DMS114 treated with DMSO at 0.1 percent for 48 hours (cell line): Measurements from ENCODE around the gene INSYN2B.

Experiments
- DNase-seq: peaks from one replicate; lab custom pipeline; 2025; ENCODE audit not compliant: unreplicated experiment; lab: John Stamatoyannopoulos, UW

The INSYN2B gene

GRCh38 chr5:169934990-169935389 is 45.3 kb downstream of the INSYN2B start:
- DNase-seq: no peak

DNA sequence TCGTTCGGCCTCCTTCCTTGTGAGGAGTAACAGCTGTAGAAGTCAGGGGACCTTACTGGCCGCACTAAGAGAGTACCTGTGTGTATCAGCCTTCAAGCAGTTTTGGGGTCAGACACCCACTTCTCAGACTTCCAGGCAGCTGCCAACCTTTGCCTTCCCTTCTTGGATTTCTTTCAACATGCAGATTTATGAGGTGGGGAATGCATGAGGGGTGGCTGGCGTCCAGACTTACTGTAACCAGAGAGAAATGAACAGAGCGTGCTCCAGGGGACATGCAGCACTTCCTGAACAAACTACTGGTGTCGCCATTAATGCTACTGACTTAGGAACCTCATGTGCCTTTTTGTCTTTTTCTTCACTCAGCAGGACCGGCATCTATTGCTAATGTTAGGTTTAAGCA is 46.7 kb downstream of the INSYN2B start:
- DNase-seq: no peak

- no peak for DNase-seq
These were observed 47.2 kb downstream of the INSYN2B start for GRCh38 chr5:169933127-169933526.

DNA sequence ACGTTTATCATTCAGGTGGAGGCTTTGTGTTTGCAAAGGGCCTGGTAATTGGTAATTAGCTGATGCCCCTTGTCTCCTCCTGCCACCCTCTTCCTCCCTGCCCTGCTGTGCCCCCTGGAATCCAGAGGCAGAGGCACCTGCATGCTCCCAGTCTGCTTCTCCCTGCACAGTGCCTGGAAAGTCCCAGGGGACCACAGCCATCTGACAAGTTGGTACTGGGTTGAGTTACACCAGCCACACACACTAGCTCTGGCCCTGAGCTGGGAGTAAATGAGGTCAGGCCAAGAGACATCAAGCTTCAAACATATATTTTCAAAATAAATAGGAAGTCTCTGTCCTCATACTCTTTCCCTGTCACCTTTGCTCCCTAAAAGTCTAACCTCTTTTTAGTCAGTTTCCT is 56.3 kb downstream of the INSYN2B start:
- DNase-seq: no peak

GRCh38 chr5:169922474-169922873 is 57.8 kb downstream of the INSYN2B start:
- no peak for DNase-seq

- DNase-seq: no peak
These were observed 58.3 kb downstream of the INSYN2B start for GRCh38 chr5:169921949-169922348.

GRCh38 chr5:169921384-169921783 is 58.9 kb downstream of the INSYN2B start:
- no peak for DNase-seq

GRCh38 chr5:169920474-169920873 is 59.8 kb downstream of the INSYN2B start:
- no peak for DNase-seq

DNA sequence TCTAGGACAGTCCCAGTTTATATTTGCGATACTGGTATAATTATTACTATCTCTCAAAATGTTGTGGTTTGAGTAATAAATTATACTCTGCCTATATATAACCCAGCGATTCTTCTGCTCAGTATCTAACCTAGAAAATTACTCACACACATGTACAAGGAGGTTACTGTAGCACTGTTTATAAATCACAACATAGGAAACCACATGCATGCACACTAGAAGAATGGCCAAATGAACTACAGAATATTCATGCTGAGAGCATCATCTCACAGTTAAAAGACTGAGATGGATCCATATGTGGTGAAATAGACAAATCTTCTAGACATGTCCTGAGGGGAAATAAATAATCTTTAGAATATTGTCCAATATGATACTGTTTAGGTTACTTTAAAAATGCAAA is 62.1 kb downstream of the INSYN2B start:
- no peak for DNase-seq

DNA sequence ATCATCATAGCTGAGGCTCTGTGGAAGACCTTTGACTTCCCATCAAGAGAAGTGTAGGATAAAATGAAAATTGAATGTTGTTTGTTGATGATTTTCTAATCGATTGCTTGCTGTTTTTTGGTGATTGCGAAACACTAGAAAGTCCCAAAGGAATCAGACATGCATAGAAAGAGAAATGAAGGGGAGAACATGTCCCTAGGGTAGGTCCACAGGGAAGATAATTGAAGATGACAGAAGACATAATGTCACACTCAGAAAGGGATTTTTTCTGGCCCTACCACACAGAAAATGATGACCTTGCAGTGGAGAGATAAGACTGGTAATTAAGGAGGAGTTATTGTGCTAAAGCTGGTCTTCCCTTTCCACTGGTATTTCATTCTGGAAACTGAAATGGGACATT is 62.8 kb downstream of the INSYN2B start:
- no peak for DNase-seq

GRCh38 chr5:169914766-169915165 is 65.5 kb downstream of the INSYN2B start:
- no peak for DNase-seq

DNA sequence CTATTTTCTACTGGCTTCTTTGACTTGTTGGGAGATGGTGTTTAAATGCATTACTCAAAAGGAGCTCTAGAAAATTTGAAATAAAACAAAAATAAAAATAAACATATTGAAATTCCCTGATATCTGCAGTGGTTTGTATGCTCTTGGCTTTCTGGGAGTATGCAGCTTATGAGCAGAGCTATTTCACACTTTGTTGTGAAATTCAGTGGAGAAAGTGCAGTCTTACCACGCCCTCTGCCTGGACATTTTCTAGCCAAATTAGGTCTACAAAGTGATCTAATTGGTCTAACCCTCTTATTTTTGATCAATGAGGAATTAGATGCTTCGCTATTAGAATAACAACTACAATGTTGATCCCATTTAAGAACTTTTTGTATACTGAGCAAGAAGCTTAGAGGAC is 66.8 kb downstream of the INSYN2B start:
- no peak for DNase-seq

- no peak for DNase-seq
These were observed 68.7 kb downstream of the INSYN2B start for GRCh38 chr5:169911448-169912212.

DNA sequence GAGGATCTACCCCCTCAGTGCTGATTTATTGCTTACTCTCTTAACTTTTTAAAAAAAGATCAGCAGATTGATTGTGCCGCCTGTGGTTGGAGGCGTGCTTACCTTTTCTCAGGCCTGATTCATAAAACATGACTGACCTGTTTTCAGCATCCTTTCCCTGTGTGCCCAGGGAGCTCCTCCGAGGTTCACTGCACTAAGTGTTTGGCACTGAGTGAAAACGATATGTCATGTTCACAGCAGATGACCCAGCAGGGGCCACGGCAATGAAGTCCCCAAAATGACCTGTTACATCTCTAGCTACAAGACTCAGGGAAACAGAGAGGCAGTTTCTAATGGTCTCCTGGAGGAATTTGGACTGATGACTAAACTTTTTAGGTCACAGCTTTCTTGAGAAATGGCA is 69.9 kb downstream of the INSYN2B start:
- no peak for DNase-seq

DNA sequence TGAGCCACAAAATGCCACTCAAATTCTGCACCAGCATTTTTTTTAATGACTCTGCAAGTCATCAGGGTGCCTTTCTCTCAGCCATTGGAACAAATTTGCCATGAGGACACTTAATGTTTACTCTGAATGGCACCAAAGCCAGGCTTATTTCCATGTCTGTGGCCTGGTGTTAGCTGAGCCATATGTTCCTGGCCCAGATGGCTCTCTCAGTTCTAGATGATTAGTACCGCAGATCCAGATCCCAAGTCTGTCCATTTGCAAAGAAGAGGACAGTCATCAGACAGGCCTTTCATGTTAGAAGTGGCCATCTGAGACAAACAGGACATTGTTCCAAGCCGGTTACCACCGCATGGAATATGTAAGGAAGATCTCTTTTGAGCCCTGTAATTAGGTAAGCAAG is 70.3 kb downstream of the INSYN2B start:
- DNase-seq: no peak

DNA sequence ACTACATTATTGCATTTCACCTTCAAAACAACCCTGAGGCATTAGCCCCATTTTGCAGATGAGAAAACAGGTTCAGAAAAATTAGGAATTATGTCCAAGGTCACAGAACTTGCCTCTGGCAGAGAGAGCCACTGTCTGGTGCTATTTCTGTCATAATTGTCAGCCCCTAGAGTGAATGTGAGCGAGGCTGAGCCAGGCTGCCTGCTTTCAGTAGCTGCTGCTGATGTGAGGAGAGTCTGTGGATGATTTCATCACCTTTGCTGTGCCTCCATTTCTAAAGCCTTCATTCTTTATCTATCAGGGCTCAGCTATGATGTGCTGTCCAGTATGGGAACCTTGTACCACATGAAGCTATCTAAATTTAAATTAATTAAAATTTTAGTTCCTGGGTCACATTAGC is 71.4 kb downstream of the INSYN2B start:
- DNase-seq: no peak

GRCh38 chr5:169906745-169907649 is 73.3 kb downstream of the INSYN2B start:
- no peak for DNase-seq

DNA sequence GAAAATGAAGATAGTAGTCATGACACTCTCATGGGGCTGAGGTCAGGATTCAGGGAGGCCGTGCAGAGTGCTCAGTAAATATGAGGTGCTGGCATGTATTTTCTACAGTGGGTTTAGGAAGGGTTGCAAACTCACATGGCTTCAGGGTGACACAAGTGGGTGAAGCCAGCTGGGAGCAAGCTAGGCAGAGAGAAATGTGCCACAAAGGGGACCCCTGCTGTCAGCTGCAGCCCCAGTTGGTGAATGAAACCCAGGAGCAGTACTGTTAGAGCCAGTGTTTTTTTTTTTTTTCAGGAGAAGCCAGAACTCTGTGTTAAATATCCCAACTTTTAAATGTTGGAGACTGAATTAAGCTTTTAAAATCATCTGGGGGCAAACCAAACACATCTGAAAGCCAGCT is 75.3 kb downstream of the INSYN2B start:
- no peak for DNase-seq

DNA sequence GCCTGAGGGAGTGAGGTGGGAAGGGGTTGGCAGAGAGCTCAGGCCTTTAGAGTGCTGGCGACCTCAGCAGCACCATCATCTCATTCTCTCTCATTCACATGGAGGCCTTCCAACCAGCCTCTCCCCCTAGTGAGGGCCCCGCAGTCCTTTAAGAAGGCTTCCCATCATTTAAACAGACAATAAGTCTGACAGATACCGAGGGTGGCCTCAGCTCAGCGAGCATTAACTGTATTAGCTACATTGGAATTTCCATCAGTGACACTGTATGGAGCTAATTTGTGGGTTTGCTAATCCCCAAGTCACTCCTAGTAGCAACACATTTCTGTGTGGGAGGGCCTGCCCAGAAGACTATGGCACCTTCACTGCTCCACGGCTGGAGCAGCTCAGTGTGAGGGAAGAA is 75.8 kb downstream of the INSYN2B start:
- no peak for DNase-seq

- DNase-seq: no peak
These were observed 76.2 kb downstream of the INSYN2B start for GRCh38 chr5:169904059-169904458.

GRCh38 chr5:169901896-169902295 is 78.4 kb downstream of the INSYN2B start:
- DNase-seq: no peak

DNA sequence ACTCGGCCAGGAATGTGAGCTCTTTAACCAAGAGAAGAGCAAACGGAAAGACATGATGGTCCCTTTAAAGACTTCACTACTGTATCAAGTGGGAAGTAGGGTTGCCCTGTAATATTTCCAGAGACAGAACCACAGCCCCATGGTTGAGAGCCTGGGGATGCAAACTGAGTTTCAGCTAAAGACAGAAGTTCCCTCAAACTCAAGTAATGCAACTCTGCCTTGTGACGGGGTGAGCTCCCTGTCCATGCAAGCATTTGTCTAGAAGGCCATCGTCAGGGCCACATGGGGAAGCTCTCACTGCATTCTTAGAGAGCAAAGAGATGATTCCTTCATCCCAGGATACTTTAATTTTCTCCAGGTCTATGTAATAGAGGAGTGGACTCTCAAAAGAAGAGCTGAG is 82.8 kb downstream of the INSYN2B start:
- DNase-seq: no peak
